Astrocyte (in vitro differentiated cells and primary cell): ENCODE data around the gene MTURN. TPM values are rescaled to one million over a fixed set of nuclear protein-coding genes. Genes with fewer than 3 reads are reported as not detected.

ENCODE experiments used
- DNase-seq: peaks from one replicate; pipeline ENCODE4 v3.0.0-alpha.2; 2010; ENCODE audit warnings: low read depth
- FAIRE-seq: peaks from 2 replicates; lab custom pipeline; 2011; peaks lifted over from hg19 to GRCh38; lab: Jason Lieb, UNC
- H2AFZ ChIP-seq: 2 replicates; pipeline ENCODE4 v1.6.0; 2012; ENCODE audit warnings: low read depth, low read length, inconsistent platforms
- H3K27ac ChIP-seq: 2 replicates; pipeline ENCODE4 v1.5.1; 2011; ENCODE audit warnings: low read depth, low read length, inconsistent platforms
- H3K27me3 ChIP-seq: 2 replicates; pipeline ENCODE4 v1.6.0; 2011; ENCODE audit warnings: low read length, inconsistent platforms; ENCODE audit not compliant: insufficient read depth
- H3K36me3 ChIP-seq: 2 replicates; pipeline ENCODE4 v1.5.1; 2011; ENCODE audit warnings: low read length, inconsistent platforms; ENCODE audit not compliant: insufficient read depth
- H3K4me1 ChIP-seq: 2 replicates; pipeline ENCODE4 v1.5.1; 2011; ENCODE audit warnings: low read length, inconsistent platforms; ENCODE audit not compliant: insufficient read depth
- H3K4me2 ChIP-seq: 2 replicates; pipeline ENCODE4 v1.6.0; 2012; ENCODE audit warnings: low read length, inconsistent platforms
- H3K4me3 ChIP-seq: 2 replicates; pipeline ENCODE4 v1.5.1; 2011; ENCODE audit warnings: low read depth, mild to moderate bottlenecking, low read length, inconsistent platforms; ENCODE audit not compliant: insufficient read depth
- H3K79me2 ChIP-seq: 2 replicates; pipeline ENCODE4 v1.6.0; 2012; ENCODE audit warnings: mild to moderate bottlenecking, low read length, inconsistent platforms; ENCODE audit not compliant: insufficient read depth
- H3K9ac ChIP-seq: 2 replicates; pipeline ENCODE4 v1.6.0; 2012; ENCODE audit warnings: mild to moderate bottlenecking, low read length, inconsistent platforms
- H3K9me3 ChIP-seq: 2 replicates; pipeline ENCODE4 v1.5.1; 2012; ENCODE audit warnings: low read depth, mild to moderate bottlenecking, low read length, inconsistent platforms; ENCODE audit not compliant: insufficient read depth
- H4K20me1 ChIP-seq: 2 replicates; pipeline ENCODE4 v1.6.0; 2012; ENCODE audit warnings: low read length, inconsistent platforms; ENCODE audit not compliant: insufficient read depth
- H3K27ac Mint-ChIP-seq: one replicate; pipeline ENCODE4 v1.8.0; 2021; ENCODE audit warnings: mild to moderate bottlenecking, mixed read lengths; ENCODE audit not compliant: unreplicated experiment
- H3K27me3 Mint-ChIP-seq: one replicate; pipeline ENCODE4 v1.8.0; 2021; ENCODE audit warnings: low read depth, mixed read lengths; ENCODE audit not compliant: unreplicated experiment
- H3K36me3 Mint-ChIP-seq: one replicate; pipeline ENCODE4 v1.8.0; 2021; ENCODE audit warnings: low read depth, mixed read lengths; ENCODE audit not compliant: unreplicated experiment
- H3K4me1 Mint-ChIP-seq: one replicate; pipeline ENCODE4 v1.8.0; 2021; ENCODE audit warnings: low read depth, mixed read lengths; ENCODE audit not compliant: unreplicated experiment
- H3K4me3 Mint-ChIP-seq: one replicate; pipeline ENCODE4 v1.8.0; 2021; ENCODE audit warnings: mild to moderate bottlenecking, moderate library complexity, mixed read lengths; ENCODE audit not compliant: unreplicated experiment
- H3K9me3 Mint-ChIP-seq: one replicate; pipeline ENCODE4 v1.8.0; 2021; ENCODE audit warnings: mild to moderate bottlenecking, mixed read lengths; ENCODE audit not compliant: unreplicated experiment
- CTCF ChIP-seq: IDR thresholded peaks from 2 replicates; pipeline ENCODE4 v1.5.1; 2011; ENCODE audit warnings: low read depth, mild to moderate bottlenecking, inconsistent platforms, low read length, moderate library complexity; ENCODE audit not compliant: insufficient read depth
- EZH2 ChIP-seq: IDR thresholded peaks from 2 replicates; pipeline ENCODE4 v1.6.1; 2012; ENCODE audit warnings: mild to moderate bottlenecking, low read length, inconsistent platforms; ENCODE audit not compliant: insufficient read depth
- total RNA-seq: library from RNA; stranded (reverse); gene quantifications from 2 replicates; pipeline ENCODE4 v1.2.1, GENCODE V29; 2021

MTURN gene
- total RNA-seq, 1 donor from 2014 or later, result 9.3 TPM

GRCh38 chr7:30133736-30134610 lies 813 bp upstream of the MTURN start:
- H3K4me2 ChIP-seq, result peak overlapping the region; percentile 94
- H3K36me3 ChIP-seq, result no peaks in the 10 kb centered on the region
- no peaks in the 10 kb centered on the region for H3K4me1 ChIP-seq
- no peak for FAIRE-seq
- no peak for DNase-seq
- Mint-ChIP-seq H3K9me3 (no peaks in the 10 kb centered on the region), H3K4me3 (peak overlapping the region; percentile 88), H3K27ac (peak overlapping the region; percentile 21), H3K4me1 (no peaks in the 10 kb centered on the region), H3K36me3 (peaks cover 5% of the 10 kb centered on the region), H3K27me3 (no peaks in the 10 kb centered on the region)
- no peaks in the 10 kb centered on the region for H3K27me3 ChIP-seq
- no peaks in the 10 kb centered on the region for H4K20me1 ChIP-seq
- H2AFZ ChIP-seq, result peak overlapping the region; percentile 80
- H3K27ac ChIP-seq, result no peak overlapping the region
- H3K9me3 ChIP-seq, result no peaks in the 10 kb centered on the region
- H3K79me2 ChIP-seq, result no peaks in the 10 kb centered on the region
- H3K4me3 ChIP-seq, result peak overlapping the region; percentile 62
- peak overlapping the region; percentile 84 for H3K9ac ChIP-seq
- no peak for TF ChIP-seq CTCF
- TF ChIP-seq EZH2, result no peak

GRCh38 chr7:30135301-30136116 lies 723 bp downstream of the MTURN start:
- Mint-ChIP-seq H3K9me3 (no peaks in the 10 kb centered on the region), H3K36me3 (peaks cover 4% of the 10 kb centered on the region), H3K27me3 (no peaks in the 10 kb centered on the region), H3K4me3 (peak overlapping the region; percentile 92), H3K4me1 (no peaks in the 10 kb centered on the region), H3K27ac (peak overlapping the region; percentile 34)
- DNase-seq (peak; percentile 57), FAIRE-seq (no peak)
- H3K9me3 ChIP-seq, result no peaks in the 10 kb centered on the region
- H3K36me3 ChIP-seq, result no peaks in the 10 kb centered on the region
- no peaks in the 10 kb centered on the region for H3K27me3 ChIP-seq
- no peaks in the 10 kb centered on the region for H3K4me1 ChIP-seq
- peak overlapping the region; percentile 84 for H3K9ac ChIP-seq
- H3K4me2 ChIP-seq, result peak overlapping the region; percentile 94
- peak overlapping the region; percentile 92 for H2AFZ ChIP-seq
- no peak for TF ChIP-seq CTCF
- no peak for TF ChIP-seq EZH2
- peak overlapping the region; percentile 83 for H3K4me3 ChIP-seq
- H3K27ac ChIP-seq, result peak overlapping the region; percentile 56
- H3K79me2 ChIP-seq, result no peaks in the 10 kb centered on the region
- no peaks in the 10 kb centered on the region for H4K20me1 ChIP-seq
